HG02852 (cell line): ENCODE results near the gene CACNA1S.

ENCODE experiments used
- ATAC-seq: cut with Tn5 transposase; IDR thresholded peaks from one replicate; pipeline ENCODE4 v1.9.1; 2021; ENCODE audit warnings: mild to moderate bottlenecking, moderate library complexity; ENCODE audit not compliant: unreplicated experiment

Gene CACNA1S

DNA sequence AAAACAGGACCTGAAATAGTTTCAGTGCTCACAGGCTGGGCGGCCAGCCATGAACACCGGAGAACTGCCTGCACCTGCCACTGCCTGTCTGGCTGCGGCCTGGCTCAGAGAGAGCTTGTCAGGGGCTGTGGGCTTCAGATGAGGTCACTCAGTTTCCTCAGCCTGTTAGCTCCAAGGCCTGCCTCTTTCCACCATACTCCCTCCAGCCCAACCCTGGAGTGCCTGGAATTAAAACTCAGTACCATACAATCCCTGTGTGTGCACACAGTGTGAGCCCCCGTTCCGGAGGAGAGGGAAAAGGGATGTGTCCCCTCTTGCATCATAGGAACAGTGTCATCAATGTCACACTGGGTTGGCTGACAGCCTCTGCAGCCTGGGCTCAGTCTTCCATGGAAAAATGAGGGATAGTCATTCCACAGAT is 16.2 kb downstream of the CACNA1S start:
- ATAC-seq, result no peak

DNA sequence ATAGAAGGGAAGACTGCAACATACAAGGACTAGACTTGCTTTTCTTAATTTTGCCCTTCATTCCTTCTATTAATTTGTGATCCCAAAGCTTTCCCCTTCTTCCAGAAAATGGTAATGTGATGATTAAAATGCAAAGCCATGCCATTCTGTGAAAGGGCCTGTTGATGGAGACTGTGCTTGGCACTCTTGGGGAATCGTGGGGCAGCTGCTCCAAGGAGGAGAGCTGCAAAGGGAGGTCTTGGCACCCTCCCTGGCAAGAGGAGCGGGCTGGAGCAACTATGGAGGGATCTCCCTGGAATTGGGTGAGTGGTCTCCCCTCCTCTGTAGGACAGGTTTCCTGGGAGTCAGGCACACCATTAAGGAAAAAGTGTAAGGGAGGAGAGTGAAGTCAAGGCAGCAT is 16.6 kb downstream of the CACNA1S start:
- no peak for ATAC-seq

DNA sequence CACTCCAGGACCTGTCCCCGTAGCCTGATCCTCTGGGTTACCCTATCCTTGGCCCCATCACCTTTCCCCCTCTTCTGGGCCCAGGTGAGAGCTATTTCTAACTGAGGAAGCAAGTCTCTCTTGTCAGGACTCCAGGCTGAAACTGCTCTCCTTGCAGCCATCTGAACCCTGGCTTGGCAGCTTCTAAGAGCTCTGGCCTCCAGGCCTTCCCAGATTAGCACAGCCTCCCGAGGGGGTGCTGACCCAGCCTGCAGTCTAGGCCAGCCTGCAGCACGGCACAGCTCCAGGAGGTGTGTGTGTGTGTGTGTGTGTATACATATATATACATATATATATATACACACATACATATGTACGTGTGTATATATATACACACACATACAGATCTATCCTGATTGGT is 17.4 kb downstream of the CACNA1S start:
- no peak for ATAC-seq

DNA sequence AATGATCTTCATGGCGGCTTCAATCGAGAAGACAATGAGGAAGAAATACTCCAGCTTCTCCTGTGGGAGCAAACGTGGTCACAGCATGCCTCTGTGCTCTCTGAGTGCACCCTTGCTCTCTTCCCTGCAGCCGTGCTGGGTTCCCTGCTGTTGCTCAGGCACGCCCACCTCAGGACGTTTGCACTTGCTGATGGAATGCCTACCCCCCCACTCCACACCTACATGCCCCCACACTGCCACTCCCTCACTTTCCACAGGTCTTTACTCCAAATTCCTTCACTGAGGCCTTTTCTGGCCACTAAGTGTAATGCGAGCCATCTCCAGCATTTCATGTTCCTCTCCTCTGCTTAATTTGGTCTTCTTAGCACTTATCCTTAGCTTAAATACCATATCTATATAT is 18.3 kb downstream of the CACNA1S start:
- ATAC-seq, result no peak

DNA sequence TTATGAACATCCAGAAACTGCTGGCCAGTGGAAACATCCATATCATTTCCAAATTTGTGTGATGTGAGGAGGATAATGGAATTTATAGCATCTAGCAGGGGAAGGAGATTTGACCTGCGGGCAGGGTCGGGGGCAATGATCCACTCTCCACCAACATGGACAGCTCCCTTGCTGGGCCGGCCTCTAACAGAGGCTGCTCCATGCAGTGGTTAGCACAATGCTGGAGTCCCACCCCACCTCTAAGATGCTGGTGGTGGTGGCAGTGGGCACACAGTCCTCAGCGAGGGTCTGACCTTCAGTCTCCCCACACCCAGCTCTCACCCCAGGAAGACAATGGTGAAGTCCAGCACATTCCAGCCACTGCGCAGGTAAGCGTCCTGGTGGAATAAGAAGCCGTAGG is 18.7 kb downstream of the CACNA1S start:
- ATAC-seq, result no peak

DNA sequence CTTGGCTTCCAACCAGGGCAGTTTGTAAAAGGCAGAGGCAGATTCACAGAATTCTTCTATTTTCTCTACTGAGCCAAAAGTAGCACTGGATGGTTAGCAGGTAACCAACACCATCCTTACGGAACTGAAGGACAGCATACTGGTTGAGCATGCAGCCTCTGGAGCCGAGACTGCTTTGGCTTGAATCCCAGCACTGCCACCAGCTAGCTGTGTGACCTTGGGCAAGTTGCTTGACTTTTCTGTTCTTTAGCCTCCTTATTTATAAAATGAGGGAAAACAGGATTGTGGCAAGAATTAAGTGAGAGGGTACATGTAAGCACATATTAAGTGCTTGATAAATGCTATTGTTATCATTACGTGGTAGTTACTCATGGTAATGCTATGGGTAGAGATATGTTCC is 19.5 kb downstream of the CACNA1S start:
- ATAC-seq, result no peak

DNA sequence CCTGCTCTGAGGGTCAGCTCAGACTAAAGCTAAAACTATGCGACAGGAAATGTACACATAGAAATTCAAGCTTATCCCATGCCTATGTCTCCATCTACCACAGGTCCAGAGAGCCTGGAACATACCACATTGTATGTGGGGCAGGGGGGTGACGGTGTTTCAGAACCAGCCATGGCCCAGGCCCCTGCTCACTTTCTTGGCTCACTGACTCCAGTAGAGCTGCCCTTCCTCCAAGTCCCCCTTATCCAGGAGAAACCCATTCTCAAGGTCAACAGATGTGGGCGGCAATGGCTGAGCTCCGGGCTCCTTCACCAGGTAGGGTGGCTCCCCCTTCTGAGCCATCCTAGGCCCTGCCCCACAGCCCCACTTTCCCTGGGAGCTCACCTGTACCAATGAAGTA is 21.0 kb downstream of the CACNA1S start:
- no peak for ATAC-seq

DNA sequence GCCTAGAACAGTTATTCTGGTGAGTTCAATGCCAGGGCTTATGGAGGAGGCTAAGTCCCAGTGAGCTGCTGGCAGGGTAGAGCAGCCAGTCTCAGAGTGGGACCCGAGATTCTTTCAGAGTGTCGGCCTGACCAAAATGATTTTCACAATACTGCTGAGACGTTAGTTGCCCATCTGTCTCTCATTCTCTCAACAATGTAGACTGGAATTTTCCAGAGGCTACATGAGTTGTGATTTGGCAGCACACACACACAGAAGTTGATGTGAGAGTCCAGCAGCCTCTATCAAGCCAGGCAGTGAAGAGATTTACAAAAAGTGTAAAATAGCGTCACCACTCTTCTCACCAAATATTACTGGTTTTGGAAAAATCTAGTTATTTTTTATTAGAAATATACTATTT is 21.7 kb downstream of the CACNA1S start:
- ATAC-seq, result no peak

DNA sequence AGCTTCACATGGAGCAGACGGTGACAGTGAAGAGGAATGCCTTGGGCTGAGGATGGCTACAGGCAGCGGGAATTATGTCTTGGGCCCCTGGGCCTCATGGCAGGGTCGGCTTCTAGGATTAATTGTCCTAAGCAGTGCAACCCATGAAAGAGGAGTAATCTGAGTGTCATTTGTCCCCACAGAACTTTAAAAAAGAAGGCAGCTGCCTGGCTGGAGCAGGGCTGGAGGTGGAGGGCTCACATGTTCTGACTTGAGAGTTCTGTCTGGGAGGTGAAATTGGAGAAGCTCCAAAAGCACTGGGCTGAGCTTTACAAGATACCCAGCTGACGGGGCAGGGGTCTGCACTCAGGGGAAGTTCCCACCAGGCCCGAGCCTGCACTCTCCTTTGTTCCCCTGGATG is 22.6 kb downstream of the CACNA1S start:
- ATAC-seq, result no peak

DNA sequence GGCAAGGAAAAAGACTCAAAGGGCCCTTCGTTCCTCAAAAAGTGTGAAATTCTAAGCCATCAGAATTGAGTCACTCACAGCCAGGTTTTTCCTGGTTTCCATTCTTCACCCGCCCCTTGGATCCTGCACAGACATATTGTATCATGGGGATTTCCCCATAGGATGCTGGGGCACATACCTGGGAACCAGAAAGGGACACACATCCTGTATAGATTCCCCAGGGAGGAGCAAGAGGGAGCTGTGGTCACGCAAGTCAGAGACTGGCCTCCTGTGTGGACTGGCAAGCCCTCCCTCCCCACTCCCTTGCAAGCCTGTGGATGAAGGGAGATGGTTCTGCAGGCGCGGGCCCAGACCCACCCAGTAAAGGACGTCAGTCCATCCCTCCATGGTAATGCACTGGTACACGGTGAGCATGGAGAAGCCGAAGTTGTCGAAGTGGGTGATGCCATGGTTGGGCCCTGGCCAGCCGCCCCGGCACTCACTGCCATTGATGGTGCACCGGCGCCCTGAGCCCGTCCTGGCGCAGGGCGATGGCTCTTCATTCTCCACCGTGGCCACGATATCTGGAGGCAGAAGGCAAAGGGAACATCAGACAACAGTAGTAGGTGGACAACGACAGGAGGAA is 23.2 kb downstream of the CACNA1S start:
- ATAC-seq, result no peak

DNA sequence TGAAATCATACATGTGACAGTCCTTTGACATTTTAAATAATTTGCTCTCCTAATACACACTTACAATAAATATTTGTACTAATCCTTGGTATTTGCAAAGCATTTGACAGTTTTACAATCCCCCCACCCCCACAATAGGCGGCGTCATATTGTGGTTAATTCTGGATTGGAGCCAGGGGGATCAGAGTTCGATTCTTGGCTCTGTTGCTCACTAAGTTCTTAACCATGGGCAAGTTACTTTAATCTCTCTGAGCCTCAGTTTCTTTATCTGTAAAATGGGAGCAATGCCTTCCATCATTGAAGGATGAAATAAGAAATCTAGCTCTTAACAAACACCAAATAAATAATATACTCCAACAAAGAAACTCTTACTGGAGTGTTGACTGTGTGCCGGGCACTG is 23.8 kb downstream of the CACNA1S start:
- ATAC-seq, result no peak

DNA sequence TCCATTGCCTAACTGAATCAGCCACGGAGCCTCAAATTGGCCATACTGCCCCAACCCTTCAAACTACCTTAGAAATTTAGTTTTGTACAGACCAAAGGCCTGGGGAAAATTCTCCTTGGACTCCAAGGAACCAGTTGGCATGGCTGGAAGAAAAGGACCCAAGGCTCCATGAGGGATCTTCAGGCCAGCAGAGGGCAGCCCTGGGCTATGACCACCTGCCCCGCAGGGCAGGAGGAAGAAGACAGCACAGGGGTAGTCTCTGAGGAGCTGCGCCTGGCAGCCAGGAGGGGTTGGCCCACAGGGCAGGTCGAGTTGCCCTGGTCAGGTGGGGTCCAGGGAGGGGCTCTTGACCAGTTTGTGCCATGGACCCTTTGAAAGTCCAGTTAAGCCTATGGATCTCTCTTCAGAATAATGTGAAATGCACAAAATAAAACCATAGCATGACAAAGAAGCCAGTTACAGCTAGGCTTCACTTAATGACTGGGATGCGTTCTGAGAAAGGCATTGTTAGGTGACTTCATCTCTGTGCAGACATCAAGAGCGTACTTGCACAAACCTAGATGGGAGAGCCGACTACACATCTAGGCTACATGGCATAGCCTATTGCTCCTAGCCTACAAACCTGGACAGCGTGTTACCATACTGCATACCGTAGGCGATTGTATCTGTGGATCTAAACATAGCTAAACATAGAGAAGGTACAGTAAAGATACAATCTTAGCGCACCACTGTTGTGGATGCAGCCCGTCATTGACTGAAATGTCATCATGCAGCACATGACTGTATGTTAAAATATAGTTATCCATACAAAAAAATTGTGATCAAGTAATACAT is 26.1 kb downstream of the CACNA1S start:
- no peak for ATAC-seq

DNA sequence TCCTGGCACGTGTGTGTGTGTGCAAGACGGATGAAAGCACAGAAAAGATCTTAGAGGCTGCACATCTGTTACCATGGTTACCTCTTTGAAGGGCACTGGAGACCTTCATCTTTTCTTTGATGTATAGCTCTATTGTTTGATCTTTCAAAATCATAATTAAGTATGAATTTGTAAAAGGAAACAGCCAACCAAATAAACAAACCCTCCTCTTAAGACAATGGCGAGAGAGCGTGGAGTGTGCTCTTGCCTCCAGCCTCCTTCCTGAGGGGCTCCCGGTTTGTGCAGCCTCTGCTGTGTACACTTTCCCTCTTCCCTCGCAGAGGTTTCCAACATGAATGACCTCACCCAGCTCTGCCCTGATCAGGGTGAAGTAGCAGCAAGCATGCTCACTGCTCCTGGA is 27.9 kb downstream of the CACNA1S start:
- no peak for ATAC-seq

DNA sequence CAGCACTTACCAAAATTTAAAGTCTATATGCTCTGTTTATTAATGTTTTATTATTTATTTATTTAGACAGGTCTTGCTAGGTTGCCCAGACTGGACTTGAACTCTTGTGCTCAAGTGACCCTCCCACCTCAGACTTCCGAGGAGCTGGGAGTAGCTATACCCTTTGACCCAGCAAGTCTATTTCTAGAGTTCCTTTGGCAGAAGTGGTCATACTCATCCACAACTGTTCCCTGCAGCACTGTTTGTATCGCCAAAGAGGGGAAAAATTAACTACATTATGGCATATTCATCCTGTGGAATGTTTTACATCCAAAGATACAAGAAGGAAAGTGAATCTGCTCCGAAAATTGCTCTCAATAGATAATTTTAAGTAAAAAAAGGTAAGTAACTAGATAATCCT is 28.5 kb downstream of the CACNA1S start:
- ATAC-seq, result no peak

DNA sequence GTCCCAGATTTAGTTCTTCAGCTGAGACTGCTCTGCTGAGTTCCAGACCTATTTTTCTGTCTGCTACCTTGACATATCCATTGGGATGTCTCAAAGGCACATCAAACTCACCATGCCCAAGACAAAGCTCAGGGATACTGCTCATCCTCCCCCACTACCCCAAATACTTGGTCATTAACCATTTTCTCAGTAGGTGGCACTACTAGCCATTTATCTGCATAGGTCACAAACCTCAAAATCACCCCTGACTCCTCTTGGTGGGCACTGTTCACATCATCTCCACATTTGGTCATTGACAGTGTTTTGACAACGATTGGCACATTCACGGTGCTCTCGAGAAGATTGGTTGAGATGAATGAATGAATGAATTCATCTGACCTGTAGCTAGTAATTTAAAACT is 32.1 kb downstream of the CACNA1S start:
- ATAC-seq, result no peak

DNA sequence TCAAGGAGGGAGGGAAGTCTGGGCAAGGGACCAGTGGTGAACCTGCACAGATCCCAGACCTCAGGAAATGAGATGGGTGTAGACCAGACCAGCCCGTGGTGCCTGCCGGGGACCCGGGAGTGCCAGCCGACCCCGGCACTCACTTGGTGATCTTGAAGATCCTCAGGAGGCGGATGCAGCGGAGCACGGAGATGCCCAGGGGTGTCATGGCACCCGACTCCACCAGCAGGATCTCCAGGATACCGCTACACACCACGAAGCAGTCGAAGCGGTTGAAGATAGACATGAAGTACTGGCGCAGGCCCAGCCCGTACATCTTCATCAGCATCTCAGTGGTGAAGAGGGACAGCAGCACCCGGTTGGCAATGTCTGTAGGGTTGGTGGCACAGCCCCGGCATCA is 34.5 kb downstream of the CACNA1S start:
- ATAC-seq, result no peak

DNA sequence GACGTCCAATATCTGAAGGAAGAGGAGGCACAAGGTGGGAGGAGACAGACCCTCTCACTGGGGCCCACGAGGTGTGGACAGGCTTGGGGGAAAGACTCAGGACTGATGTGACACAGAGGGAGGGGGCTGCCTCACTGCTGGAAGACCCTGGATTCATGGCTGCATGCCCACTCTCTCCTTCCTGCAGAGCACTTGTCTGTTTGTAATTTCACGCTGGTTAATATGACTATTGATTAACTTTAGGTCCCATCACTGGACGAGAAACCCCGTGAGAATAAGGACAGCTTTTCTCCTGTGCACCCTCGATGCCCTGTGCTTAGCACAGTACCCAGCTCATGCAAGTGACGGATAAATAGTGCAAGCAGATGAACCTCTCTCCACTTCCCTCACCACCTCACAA is 35.1 kb downstream of the CACNA1S start:
- ATAC-seq, result no peak

DNA sequence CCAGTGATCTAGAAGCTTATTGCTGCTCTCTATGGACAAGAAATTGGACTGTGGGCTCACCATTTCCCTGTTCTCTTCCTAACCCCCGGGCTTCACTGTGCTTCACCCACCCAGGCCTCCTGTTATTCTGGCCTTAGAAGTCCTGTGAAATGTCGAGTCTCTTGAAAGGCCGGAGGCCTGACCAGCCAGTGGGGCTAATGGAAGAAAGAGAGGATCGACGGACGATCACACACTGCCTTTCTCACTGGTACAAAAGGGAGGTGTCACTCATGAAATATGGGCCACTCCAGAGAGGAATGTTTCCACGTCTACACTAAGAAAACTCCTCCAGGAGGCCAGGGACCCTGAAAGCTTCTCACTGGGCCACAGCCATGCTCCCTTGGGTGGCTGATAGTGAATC is 36.1 kb downstream of the CACNA1S start:
- no peak for ATAC-seq

DNA sequence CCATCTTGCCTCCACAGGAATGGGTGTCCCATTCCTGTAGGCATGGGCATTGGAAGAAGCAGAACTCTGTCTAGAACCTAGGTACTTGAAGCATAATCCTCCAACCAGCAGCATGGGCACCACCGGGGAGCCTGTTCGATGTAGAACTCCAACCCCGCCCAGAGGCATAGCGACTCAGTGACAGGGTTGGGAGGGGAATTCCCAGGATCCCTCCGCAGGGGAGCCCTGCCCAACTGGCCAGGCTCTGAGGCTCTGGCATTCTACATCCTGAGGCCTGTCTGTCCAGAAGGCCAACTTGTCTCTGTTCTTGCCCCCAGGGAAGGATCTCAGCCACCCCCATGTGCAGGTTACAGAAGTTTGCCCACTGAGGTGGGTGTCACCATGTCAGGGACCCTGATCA is 38.2 kb downstream of the CACNA1S start:
- no peak for ATAC-seq

DNA sequence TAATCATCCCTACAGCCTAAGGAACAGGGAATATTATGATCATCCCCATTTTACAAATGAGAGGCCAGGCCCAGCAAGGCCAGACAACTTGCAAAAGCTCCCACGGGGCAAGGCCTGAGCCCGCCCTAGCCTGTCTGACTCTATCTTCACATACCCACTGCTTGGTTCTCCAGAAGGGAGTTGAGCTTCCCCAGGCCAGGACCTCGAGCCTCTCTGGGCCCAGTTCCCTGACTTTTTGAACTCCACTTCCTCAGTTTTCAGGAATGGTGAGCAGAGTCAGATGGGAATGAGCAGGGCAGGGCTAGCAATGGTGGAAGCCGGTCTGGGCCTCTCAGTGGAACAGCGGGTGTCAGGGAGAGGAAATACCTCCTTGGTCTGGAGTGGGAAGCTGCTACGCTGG is 39.3 kb downstream of the CACNA1S start:
- no peak for ATAC-seq

DNA sequence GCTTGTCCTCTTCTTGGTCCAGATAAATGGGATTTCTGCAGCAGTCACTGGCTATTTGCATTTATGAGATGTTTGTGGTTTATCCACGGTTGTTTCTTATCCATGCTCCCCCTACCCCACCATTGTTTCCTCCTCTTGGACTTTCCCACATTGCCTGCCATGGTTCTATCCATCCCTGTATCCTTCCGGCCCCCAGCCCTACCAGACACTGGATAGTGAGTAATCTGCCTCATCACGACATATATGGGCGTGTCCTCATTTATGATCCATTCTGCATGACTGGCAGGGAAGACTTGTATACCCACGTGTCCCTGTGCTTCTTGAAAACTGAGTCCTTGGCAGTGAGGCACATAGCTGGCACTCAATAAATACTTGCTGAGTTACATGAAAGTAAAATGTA is 40.1 kb downstream of the CACNA1S start:
- no peak for ATAC-seq

DNA sequence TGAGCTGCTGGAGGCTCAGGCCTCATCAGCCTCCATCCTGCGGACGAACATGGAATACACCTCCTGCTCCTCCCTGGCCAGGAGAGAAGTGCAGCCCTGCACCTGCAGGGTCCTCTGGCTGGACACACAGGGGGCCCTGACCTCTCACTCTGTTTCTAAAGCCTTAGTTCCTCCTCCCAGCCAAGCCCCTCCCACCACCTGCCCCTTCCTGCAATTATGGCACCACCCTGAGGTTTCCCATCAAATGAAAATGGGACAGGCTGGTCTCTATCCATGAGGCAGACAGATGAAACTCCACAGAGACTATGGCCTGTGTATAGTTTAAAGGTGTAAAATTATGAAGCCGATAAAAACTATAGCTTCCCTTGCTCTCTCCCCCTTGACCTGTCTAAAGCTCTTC is 42.6 kb downstream of the CACNA1S start:
- ATAC-seq, result no peak

DNA sequence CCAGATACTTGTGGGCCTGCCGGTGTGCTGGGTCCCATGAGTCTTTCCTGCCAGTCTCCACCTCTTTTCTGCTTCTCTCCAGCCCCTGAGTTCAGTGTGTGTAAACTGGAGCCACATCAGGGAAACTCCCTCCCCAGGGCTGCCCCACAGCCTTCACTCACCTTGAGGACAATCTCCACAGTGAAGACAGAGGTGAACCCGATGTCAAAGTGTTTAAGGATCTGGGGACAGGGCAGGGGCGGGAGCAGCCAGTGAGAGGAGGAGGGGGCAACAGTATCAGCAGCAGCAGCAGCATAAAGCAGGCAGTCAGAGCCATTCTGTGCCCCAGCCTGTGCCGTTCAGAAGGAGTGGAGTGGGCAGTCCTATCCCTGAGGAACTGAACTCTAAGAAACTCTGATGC is 43.2 kb downstream of the CACNA1S start:
- no peak for ATAC-seq
